GM23338 (cell line): Measurements from ENCODE around the gene CCDC86.

ENCODE experiments used
- EZH2 ChIP-seq: fragments of 200-600 bp; sonication (generic); IDR thresholded peaks from one replicate; pipeline ENCODE4 v1.8.0; 2017; ENCODE audit warnings: antibody characterized with exemption, mild to moderate bottlenecking, low read depth; ENCODE audit not compliant: unreplicated experiment
- POLR2AphosphoS5 ChIP-seq: IDR thresholded peaks from 2 replicates; pipeline ENCODE4 v1.6.1; 2016; ENCODE audit warnings: antibody characterized with exemption, low read depth
- TF ChIP-seq, protein P1 (sequence below), 2 experiments: fragments of 200-600 bp in 1 of 2; sonication (generic) in 1 of 2; conservative IDR thresholded peaks; 2 replicates each; pipeline versions ENCODE4 v1.5.1 to v1.6.1; 2016 to 2017; ENCODE audit warnings: antibody characterized with exemption in 2 of 2, low read depth in 2 of 2, mild to moderate bottlenecking in 2 of 2, moderate library complexity in 1 of 2

DNA sequence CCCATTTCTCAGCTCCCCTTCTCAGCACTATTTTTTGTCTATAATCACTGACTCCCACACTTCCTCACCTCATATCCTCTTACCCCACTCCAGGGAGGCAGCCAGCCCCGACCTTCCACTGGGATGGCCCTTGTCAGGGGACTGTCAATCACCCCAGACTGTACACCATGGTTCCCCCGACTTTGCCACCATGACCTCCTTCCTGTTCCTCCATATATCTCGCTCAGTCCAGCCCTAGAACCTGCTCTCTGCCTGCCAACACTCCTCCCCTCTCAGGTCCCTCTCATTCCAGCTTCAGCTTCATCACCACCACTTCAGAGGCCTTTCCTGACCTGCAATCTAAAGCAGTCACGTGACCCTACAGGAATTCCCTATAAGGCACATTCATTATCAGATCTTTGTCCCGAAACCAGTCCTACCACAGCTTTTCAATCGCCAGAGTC is 48.0 kb downstream of the CCDC86 start:
- TF ChIP-seq, protein P1, sequence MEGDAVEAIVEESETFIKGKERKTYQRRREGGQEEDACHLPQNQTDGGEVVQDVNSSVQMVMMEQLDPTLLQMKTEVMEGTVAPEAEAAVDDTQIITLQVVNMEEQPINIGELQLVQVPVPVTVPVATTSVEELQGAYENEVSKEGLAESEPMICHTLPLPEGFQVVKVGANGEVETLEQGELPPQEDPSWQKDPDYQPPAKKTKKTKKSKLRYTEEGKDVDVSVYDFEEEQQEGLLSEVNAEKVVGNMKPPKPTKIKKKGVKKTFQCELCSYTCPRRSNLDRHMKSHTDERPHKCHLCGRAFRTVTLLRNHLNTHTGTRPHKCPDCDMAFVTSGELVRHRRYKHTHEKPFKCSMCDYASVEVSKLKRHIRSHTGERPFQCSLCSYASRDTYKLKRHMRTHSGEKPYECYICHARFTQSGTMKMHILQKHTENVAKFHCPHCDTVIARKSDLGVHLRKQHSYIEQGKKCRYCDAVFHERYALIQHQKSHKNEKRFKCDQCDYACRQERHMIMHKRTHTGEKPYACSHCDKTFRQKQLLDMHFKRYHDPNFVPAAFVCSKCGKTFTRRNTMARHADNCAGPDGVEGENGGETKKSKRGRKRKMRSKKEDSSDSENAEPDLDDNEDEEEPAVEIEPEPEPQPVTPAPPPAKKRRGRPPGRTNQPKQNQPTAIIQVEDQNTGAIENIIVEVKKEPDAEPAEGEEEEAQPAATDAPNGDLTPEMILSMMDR (conservative IDR thresholded peaks at IDR 0.05; ENCODE audit: low read depth in 2 of 2), result no peak
- TF ChIP-seq POLR2AphosphoS5 (no peak), EZH2 (no peak)
